HepG2 (cell line): ENCODE results near the gene XRCC1. TPM values are rescaled to one million over a fixed set of nuclear protein-coding genes. Genes with fewer than 3 reads are reported as not detected.

Experiments
- CEBPB ChIP-seq: IDR thresholded peaks from 2 replicates; pipeline ENCODE4 v1.6.1; 2011; ENCODE audit warnings: low read depth, low read length, improper control_type of control experiment, borderline replicate concordance
- EZH2 ChIP-seq: conservative IDR thresholded peaks from 2 replicates; pipeline ENCODE4 v1.6.1; 2012; ENCODE audit warnings: mild to moderate bottlenecking, low read depth, low read length, moderate library complexity
- ISL2 ChIP-seq: sonication (generic); formaldehyde crosslinking; IDR thresholded peaks from 2 replicates; pipeline ENCODE4 v1.5.0; 2020; ENCODE audit warnings: missing genetic modification reagents
- MEIS2 ChIP-seq: sonication (generic); formaldehyde crosslinking; IDR thresholded peaks from 2 replicates; pipeline ENCODE4 v1.9.0; 2021; ENCODE audit warnings: mild to moderate bottlenecking, missing genetic modification reagents
- REL ChIP-seq: sonication (generic); formaldehyde crosslinking; conservative IDR thresholded peaks from 2 replicates; pipeline ENCODE4 v1.8.0; 2022; ENCODE audit warnings: mild to moderate bottlenecking, missing genetic modification reagents, moderate library complexity
- ZNF556 ChIP-seq: sonication (generic); formaldehyde crosslinking; IDR thresholded peaks from 2 replicates; pipeline ENCODE4 v1.4.0; 2020; ENCODE audit warnings: mild to moderate bottlenecking, missing genetic modification reagents, borderline replicate concordance
- ZSCAN30 ChIP-seq: sonication (generic); formaldehyde crosslinking; IDR thresholded peaks from 2 replicates; pipeline ENCODE4 v1.5.0; 2020; ENCODE audit warnings: mild to moderate bottlenecking, missing genetic modification reagents
- polyA plus RNA-seq, 8 experiments: library from polyadenylated mRNA; depleted of rRNA in 3 of 8; stranded (reverse) in 7 of 8; unstranded in 1 of 8; fragments of >200 nt; fragmentation: Illumina TruSeq in 4 of 8; extraction: Trizol in 4 of 8; gene quantifications; 2 replicates each; pipeline versions ENCODE4 v1.2.1 to v1.2.3, GENCODE V29; 2011 to 2016; ENCODE audit warnings: low read depth in 4 of 8, missing spikeins in 1 of 8, mixed read lengths in 1 of 8; ENCODE audit not compliant: insufficient read depth in 1 of 8
- total RNA-seq, 5 experiments: library from RNA; depleted of rRNA; stranded (reverse); fragments of >200 nt; fragmentation: Illumina TruSeq; extraction: Trizol; gene quantifications; 2 replicates each; pipeline ENCODE4 v1.2.3, GENCODE V29; 2016; ENCODE audit warnings: low read depth in 1 of 5
- TF ChIP-seq, protein P1 (sequence below): sonication (generic); formaldehyde crosslinking; conservative IDR thresholded peaks from 2 replicates; pipeline ENCODE4 v1.8.0; 2022; ENCODE audit warnings: low read depth, missing genetic modification reagents
- TF ChIP-seq, protein P2 (sequence below): sonication (generic); formaldehyde crosslinking; IDR thresholded peaks from 2 replicates; pipeline ENCODE4 v1.8.1; 2022; ENCODE audit warnings: low read depth, mild to moderate bottlenecking, missing genetic modification reagents
- TF ChIP-seq, protein P3 (sequence below), 2 experiments: sonication (generic) in 1 of 2; formaldehyde crosslinking in 1 of 2; IDR thresholded peaks; 2 replicates each; pipeline versions ENCODE4 v1.4.0 to v1.6.1; 2016 to 2020; ENCODE audit warnings: borderline replicate concordance in 1 of 2, low read depth in 1 of 2, mild to moderate bottlenecking in 1 of 2, missing genetic modification reagents in 1 of 2

XRCC1 gene
- total and polyA plus RNA-seq, 2 of the 13 experiments (the other 11 are each of a cell fraction or from before 2014, with no cell fraction given), result 24.7 to 26.3 TPM

DNA sequence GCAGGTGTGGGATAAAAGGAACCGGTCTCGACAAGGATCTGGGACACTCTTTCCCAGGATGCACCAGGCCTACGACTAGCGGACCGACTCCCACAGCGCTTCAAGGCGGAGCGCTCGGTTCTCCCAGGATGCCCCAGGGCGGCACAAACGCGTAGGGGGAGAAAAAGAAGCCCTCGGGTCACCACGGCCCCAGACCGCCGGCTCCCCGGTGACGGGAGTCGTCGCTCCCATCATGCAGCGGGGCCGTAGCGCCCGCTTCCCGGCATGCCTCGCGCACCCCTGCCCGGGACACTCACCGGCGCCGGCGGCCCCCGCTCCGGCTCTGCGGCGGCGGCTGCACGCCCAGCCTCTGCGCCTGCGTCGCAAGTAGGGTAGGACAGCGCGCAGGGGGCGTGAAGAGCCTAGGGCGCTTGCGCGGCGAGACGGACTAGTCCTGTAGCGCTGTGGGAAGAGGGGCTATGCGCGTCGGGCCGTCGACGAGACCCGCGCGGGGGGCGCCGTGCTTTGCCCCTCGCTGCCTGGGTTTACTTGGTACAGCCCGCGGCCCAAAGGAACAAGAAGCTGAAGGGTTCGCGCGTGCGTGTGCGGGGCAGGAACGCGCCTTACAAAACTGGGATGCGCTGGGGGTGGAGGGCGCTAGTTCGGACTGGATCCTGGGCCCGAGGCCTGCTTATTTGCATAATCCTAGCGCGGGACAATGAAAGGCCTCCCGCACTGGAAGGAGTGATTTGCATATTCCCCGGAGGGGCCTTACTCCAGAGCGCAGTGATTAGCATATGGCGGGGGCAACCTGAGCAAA is 44.1 kb upstream of the XRCC1 start, which contains the start of gene ZNF428 (continued):
- TF ChIP-seq, protein P1, sequence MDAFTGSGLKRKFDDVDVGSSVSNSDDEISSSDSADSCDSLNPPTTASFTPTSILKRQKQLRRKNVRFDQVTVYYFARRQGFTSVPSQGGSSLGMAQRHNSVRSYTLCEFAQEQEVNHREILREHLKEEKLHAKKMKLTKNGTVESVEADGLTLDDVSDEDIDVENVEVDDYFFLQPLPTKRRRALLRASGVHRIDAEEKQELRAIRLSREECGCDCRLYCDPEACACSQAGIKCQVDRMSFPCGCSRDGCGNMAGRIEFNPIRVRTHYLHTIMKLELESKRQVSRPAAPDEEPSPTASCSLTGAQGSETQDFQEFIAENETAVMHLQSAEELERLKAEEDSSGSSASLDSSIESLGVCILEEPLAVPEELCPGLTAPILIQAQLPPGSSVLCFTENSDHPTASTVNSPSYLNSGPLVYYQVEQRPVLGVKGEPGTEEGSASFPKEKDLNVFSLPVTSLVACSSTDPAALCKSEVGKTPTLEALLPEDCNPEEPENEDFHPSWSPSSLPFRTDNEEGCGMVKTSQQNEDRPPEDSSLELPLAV (CRISPR knock-in tag), result no peak
- TF ChIP-seq REL (CRISPR knock-in tag) (peak; percentile 94), EZH2 (no peak), CEBPB (no peak), ZNF556 (peak; percentile 96), ISL2 (CRISPR knock-in tag) (peak; percentile 51; the same call in 1 of the 2 replicates), ZSCAN30 (CRISPR knock-in tag) (no peak), MEIS2 (CRISPR knock-in tag) (peak; percentile 76)
- TF ChIP-seq, protein P2, sequence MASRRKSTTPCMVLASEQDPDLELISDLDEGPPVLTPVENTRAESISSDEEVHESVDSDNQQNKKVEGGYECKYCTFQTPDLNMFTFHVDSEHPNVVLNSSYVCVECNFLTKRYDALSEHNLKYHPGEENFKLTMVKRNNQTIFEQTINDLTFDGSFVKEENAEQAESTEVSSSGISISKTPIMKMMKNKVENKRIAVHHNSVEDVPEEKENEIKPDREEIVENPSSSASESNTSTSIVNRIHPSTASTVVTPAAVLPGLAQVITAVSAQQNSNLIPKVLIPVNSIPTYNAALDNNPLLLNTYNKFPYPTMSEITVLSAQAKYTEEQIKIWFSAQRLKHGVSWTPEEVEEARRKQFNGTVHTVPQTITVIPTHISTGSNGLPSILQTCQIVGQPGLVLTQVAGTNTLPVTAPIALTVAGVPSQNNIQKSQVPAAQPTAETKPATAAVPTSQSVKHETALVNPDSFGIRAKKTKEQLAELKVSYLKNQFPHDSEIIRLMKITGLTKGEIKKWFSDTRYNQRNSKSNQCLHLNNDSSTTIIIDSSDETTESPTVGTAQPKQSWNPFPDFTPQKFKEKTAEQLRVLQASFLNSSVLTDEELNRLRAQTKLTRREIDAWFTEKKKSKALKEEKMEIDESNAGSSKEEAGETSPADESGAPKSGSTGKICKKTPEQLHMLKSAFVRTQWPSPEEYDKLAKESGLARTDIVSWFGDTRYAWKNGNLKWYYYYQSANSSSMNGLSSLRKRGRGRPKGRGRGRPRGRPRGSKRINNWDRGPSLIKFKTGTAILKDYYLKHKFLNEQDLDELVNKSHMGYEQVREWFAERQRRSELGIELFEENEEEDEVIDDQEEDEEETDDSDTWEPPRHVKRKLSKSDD (CRISPR knock-in tag), result 0 out of 2 replicates have a peak, but pooled peaks have one; percentile 7
- TF ChIP-seq, protein P3, sequence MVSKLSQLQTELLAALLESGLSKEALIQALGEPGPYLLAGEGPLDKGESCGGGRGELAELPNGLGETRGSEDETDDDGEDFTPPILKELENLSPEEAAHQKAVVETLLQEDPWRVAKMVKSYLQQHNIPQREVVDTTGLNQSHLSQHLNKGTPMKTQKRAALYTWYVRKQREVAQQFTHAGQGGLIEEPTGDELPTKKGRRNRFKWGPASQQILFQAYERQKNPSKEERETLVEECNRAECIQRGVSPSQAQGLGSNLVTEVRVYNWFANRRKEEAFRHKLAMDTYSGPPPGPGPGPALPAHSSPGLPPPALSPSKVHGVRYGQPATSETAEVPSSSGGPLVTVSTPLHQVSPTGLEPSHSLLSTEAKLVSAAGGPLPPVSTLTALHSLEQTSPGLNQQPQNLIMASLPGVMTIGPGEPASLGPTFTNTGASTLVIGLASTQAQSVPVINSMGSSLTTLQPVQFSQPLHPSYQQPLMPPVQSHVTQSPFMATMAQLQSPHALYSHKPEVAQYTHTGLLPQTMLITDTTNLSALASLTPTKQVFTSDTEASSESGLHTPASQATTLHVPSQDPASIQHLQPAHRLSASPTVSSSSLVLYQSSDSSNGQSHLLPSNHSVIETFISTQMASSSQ (IDR thresholded peaks at IDR 0.05; ENCODE audit: low read depth), result no peak
- TF ChIP-seq, protein P3 (CRISPR knock-in tag; IDR thresholded peaks at IDR 0.05; ENCODE audit: borderline replicate concordance), result peak; percentile 38; the same call in 1 of the 2 replicates
